CD8-positive, alpha-beta memory T cell (primary cell): Measurements from ENCODE around the gene GRID2. TPM values are rescaled to one million over a fixed set of nuclear protein-coding genes. Genes with fewer than 3 reads are reported as not detected.
A peak's percentile ranks its signal among the peaks of the same experiment; 100 is the strongest.

ENCODE experiments used
- CTCF ChIA-PET: fragments of 350-600 bp; sonication (Branson Sonifier 250); formaldehyde crosslinking; loops from one replicate; lab custom pipeline; 2021; ENCODE audit warnings: antibody characterized with exemption; lab: Charles Lee
- POLR2A ChIA-PET: fragments of 350-600 bp; sonication (Branson Sonifier 250); formaldehyde crosslinking; loops from one replicate; lab custom pipeline; 2021; ENCODE audit warnings: antibody characterized with exemption; lab: Charles Lee
- DNase-seq, 5 donors: peaks; one replicate each; pipeline versions ENCODE4 v3.0.0 to v3.0.0-alpha.2; 2020 to 2022; ENCODE audit warnings: mixed read lengths in 1 of 5
- H3K27ac ChIP-seq: one replicate; pipeline ENCODE4 v1.7.0; 2013; ENCODE audit warnings: low read depth, mild to moderate bottlenecking, low read length, moderate library complexity
- H3K27me3 ChIP-seq: 2 replicates; pipeline ENCODE4 v1.7.0; 2013; ENCODE audit warnings: low read length, mild to moderate bottlenecking; ENCODE audit not compliant: insufficient read depth, poor library complexity, severe bottlenecking
- H3K36me3 ChIP-seq: 2 replicates; pipeline ENCODE4 v1.7.0; 2013; ENCODE audit warnings: mild to moderate bottlenecking, low read length, moderate library complexity; ENCODE audit not compliant: insufficient read depth
- H3K4me1 ChIP-seq: 2 replicates; pipeline ENCODE4 v1.7.0; 2013; ENCODE audit warnings: mild to moderate bottlenecking, low read length, moderate library complexity; ENCODE audit not compliant: insufficient read depth
- H3K4me3 ChIP-seq: 2 replicates; pipeline ENCODE4 v1.7.0; 2013; ENCODE audit warnings: mild to moderate bottlenecking, low read length
- H3K9me3 ChIP-seq: 2 replicates; pipeline ENCODE4 v1.7.0; 2013; ENCODE audit warnings: mild to moderate bottlenecking, low read length
- H3K27ac Mint-ChIP-seq, 8 donors: one replicate each; pipeline ENCODE4 v1.8.0; 2020 to 2021; ENCODE audit warnings: mixed read lengths in 8 of 8, mild to moderate bottlenecking in 6 of 8, inconsistent platforms in 3 of 8, moderate library complexity in 3 of 8
- H3K27me3 Mint-ChIP-seq, 2 donors: one replicate each; pipeline ENCODE4 v1.8.0; 2020 to 2021; ENCODE audit warnings: mixed read lengths in 2 of 2, mild to moderate bottlenecking in 1 of 2, moderate library complexity in 1 of 2
- H3K36me3 Mint-ChIP-seq, 3 donors: one replicate each; pipeline ENCODE4 v1.8.0; 2020 to 2021; ENCODE audit warnings: mixed read lengths in 3 of 3, inconsistent platforms in 1 of 3, mild to moderate bottlenecking in 1 of 3
- H3K4me1 Mint-ChIP-seq, 3 donors: one replicate each; pipeline ENCODE4 v1.8.0; 2020 to 2021; ENCODE audit warnings: mixed read lengths in 3 of 3, inconsistent platforms in 1 of 3, mild to moderate bottlenecking in 1 of 3
- H3K4me3 Mint-ChIP-seq, 7 donors: one replicate each; pipeline ENCODE4 v1.8.0; 2020 to 2021; ENCODE audit warnings: mixed read lengths in 7 of 7, mild to moderate bottlenecking in 6 of 7, moderate library complexity in 4 of 7, inconsistent platforms in 2 of 7
- H3K9me3 Mint-ChIP-seq, 5 donors: one replicate each; pipeline ENCODE4 v1.8.0; 2020 to 2022; ENCODE audit warnings: mixed read lengths in 5 of 5, mild to moderate bottlenecking in 3 of 5, moderate library complexity in 2 of 5, inconsistent platforms in 1 of 5
- polyA plus RNA-seq: library from polyadenylated mRNA; unstranded; fragments of 300-500 nt; fragmentation: Illumina TruSeq; gene quantifications from one replicate; pipeline ENCODE4 v1.2.3, GENCODE V29; 2021
- total RNA-seq, 2 experiments: library from RNA; stranded (reverse); gene quantifications; one replicate each; pipeline ENCODE4 v1.2.3, GENCODE V29; 2021

GRID2 gene
- total and polyA plus RNA-seq, 3 experiments from 2014 or later = not detected

- Mint-ChIP-seq H3K27ac (no peak overlapping the region), H3K36me3 (no peaks in the 10 kb centered on the region), H3K27me3 (no peaks in the 10 kb centered on the region), H3K4me3 (no peak overlapping the region), H3K9me3 (peaks cover 0 to 9% (median 6%) of the 10 kb centered on the region in 5 donors), H3K4me1 (no peaks in the 10 kb centered on the region)
- no peaks in the 10 kb centered on the region for H3K4me1 ChIP-seq
- no peaks in the 10 kb centered on the region for H3K36me3 ChIP-seq
- no peaks in the 10 kb centered on the region for H3K9me3 ChIP-seq
- H3K4me3 ChIP-seq = no peak overlapping the region
- POLR2A ChIA-PET = no interaction called here
- H3K27me3 ChIP-seq = no peaks in the 10 kb centered on the region
- DNase-seq = no peak
- CTCF ChIA-PET = no interaction called here
- no peak overlapping the region for H3K27ac ChIP-seq
Measured at GRCh38 chr4:92357966-92358365, 54.2 kb downstream of the GRID2 start.

- no peak overlapping the region for H3K27ac Mint-ChIP-seq
- Histone ChIP-seq H3K27ac (no peak overlapping the region), H3K27me3 (no peaks in the 10 kb centered on the region), H3K36me3 (no peaks in the 10 kb centered on the region), H3K4me1 (no peaks in the 10 kb centered on the region), H3K9me3 (no peaks in the 10 kb centered on the region), H3K4me3 (no peak overlapping the region)
- H3K4me1 Mint-ChIP-seq = no peaks in the 10 kb centered on the region
- H3K9me3 Mint-ChIP-seq = peaks cover 0 to 6% (median 2%) of the 10 kb centered on the region in 5 donors
- H3K27me3 Mint-ChIP-seq = no peaks in the 10 kb centered on the region
- DNase-seq = no peak
- ChIA-PET POLR2A (no interaction called here), CTCF (no interaction called here)
- no peak overlapping the region for H3K4me3 Mint-ChIP-seq
- H3K36me3 Mint-ChIP-seq = no peaks in the 10 kb centered on the region
Measured at GRCh38 chr4:92359491-92359890, 55.7 kb downstream of the GRID2 start.

GRCh38 chr4:92362028-92362427 is 58.3 kb downstream of the GRID2 start:
- CTCF ChIA-PET = no interaction called here
- DNase-seq = no peak
- Histone ChIP-seq H3K36me3 (no peaks in the 10 kb centered on the region), H3K4me1 (no peaks in the 10 kb centered on the region), H3K4me3 (no peak overlapping the region), H3K27ac (no peak overlapping the region), H3K9me3 (no peaks in the 10 kb centered on the region), H3K27me3 (no peaks in the 10 kb centered on the region)
- no peak overlapping the region for H3K4me3 Mint-ChIP-seq
- H3K36me3 Mint-ChIP-seq = no peaks in the 10 kb centered on the region
- H3K4me1 Mint-ChIP-seq = no peaks in the 10 kb centered on the region
- H3K9me3 Mint-ChIP-seq = peaks cover 4 to 9% (median 5%) of the 10 kb centered on the region in 5 donors
- no peaks in the 10 kb centered on the region for H3K27me3 Mint-ChIP-seq
- no peak overlapping the region for H3K27ac Mint-ChIP-seq
- POLR2A ChIA-PET = no interaction called here

DNA sequence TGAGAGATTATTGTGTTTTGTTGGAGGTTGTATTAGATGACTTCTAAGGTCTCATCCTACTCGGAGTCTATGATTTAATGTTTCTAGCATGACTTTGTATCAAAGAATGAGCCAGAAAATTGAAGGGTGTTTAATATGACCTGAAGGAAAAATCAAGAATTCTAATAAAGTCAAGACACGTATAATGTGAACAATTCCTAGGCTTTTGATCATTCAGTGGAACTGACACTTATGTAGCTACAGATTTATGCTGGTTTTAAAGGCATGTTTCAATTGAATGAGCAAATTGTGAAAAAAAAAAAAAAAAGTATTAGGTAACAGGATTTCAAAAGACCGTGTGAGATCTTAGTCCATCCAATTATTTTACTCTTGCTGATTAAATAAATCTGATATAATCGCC is 64.9 kb downstream of the GRID2 start:
- H3K27ac ChIP-seq = no peak overlapping the region
- no peak for DNase-seq
- no peaks in the 10 kb centered on the region for H3K27me3 Mint-ChIP-seq
- no peak overlapping the region for H3K27ac Mint-ChIP-seq
- H3K9me3 ChIP-seq = no peaks in the 10 kb centered on the region
- H3K27me3 ChIP-seq = no peaks in the 10 kb centered on the region
- no peaks in the 10 kb centered on the region for H3K4me1 Mint-ChIP-seq
- no peak overlapping the region for H3K4me3 ChIP-seq
- no peaks in the 10 kb centered on the region for H3K36me3 ChIP-seq
- peaks cover 7 to 24% (median 10%) of the 10 kb centered on the region in 5 donors for H3K9me3 Mint-ChIP-seq
- H3K4me3 Mint-ChIP-seq = no peak overlapping the region
- no peaks in the 10 kb centered on the region for H3K36me3 Mint-ChIP-seq
- H3K4me1 ChIP-seq = no peaks in the 10 kb centered on the region
- ChIA-PET CTCF (no interaction called here), POLR2A (no interaction called here)

DNA sequence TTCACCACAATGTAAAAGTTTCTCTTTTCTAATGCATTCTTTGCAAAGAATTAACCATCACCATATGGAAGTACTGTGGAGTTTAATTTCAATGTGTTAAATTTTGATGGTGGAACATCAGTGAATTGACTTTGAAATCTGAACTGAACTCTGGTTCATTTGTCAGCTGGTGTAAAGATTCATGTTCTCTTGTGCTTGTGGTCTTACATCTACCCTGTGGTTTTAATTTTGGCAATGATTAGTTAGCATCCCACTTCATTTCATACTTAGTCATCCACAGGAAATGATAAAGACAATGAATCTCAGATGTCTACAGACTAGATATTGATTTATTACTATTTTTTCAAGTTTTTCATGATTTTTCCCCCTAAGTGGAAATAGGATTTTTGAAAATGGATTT is 77.8 kb downstream of the GRID2 start:
- Mint-ChIP-seq H3K27ac (no peak overlapping the region), H3K27me3 (no peaks in the 10 kb centered on the region), H3K36me3 (no peaks in the 10 kb centered on the region), H3K9me3 (peaks cover 4 to 19% (median 7%) of the 10 kb centered on the region in 5 donors), H3K4me3 (no peak overlapping the region), H3K4me1 (no peaks in the 10 kb centered on the region)
- no peak for DNase-seq
- H3K36me3 ChIP-seq = no peaks in the 10 kb centered on the region
- ChIA-PET POLR2A (no interaction called here), CTCF (no interaction called here)
- H3K9me3 ChIP-seq = no peaks in the 10 kb centered on the region
- no peak overlapping the region for H3K27ac ChIP-seq
- H3K4me1 ChIP-seq = no peaks in the 10 kb centered on the region
- H3K4me3 ChIP-seq = no peak overlapping the region
- no peaks in the 10 kb centered on the region for H3K27me3 ChIP-seq

DNA sequence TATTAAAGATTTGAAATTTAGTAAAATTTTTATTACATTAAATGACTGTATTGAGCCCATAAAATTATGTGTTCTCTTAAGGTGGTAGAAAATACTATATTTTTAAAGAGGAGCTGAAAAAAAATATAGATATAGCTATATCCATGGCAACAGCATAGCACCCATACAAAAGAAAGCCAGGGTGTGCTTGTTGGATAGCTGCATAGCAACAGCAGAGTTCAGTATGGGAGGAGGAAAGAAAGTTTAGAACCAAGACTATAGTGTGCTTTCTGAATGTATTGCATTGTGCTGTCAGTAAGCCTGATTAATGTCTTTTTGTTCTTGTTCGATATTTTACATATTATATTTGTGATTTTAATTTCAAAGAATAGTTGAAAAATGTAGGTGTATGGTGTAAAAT is 78.4 kb downstream of the GRID2 start:
- H3K9me3 Mint-ChIP-seq = peaks cover 3 to 17% (median 4%) of the 10 kb centered on the region in 5 donors

GRCh38 chr4:92387459-92388069 is 83.8 kb downstream of the GRID2 start:
- POLR2A ChIA-PET = no interaction called here
- Mint-ChIP-seq H3K4me1 (no peaks in the 10 kb centered on the region), H3K27ac (no peak overlapping the region), H3K27me3 (no peaks in the 10 kb centered on the region), H3K36me3 (no peaks in the 10 kb centered on the region), H3K9me3 (peaks cover 0 to 17% (median 4%) of the 10 kb centered on the region in 5 donors), H3K4me3 (no peak overlapping the region)
- Histone ChIP-seq H3K36me3 (no peaks in the 10 kb centered on the region), H3K27ac (no peak overlapping the region), H3K4me1 (no peaks in the 10 kb centered on the region), H3K4me3 (no peak overlapping the region), H3K9me3 (no peaks in the 10 kb centered on the region), H3K27me3 (no peaks in the 10 kb centered on the region)
- CTCF ChIA-PET = no interaction called here
- DNase-seq = no peak

More for the DNA sequence above, 78.4 kb downstream of the GRID2 start:
- Mint-ChIP-seq H3K27me3 (no peaks in the 10 kb centered on the region), H3K4me3 (no peak overlapping the region), H3K27ac (no peak overlapping the region), H3K4me1 (no peaks in the 10 kb centered on the region), H3K36me3 (no peaks in the 10 kb centered on the region)
- Histone ChIP-seq H3K4me1 (no peaks in the 10 kb centered on the region), H3K4me3 (no peak overlapping the region), H3K27me3 (no peaks in the 10 kb centered on the region), H3K9me3 (no peaks in the 10 kb centered on the region), H3K36me3 (no peaks in the 10 kb centered on the region), H3K27ac (no peak overlapping the region)
- ChIA-PET CTCF (no interaction called here), POLR2A (no interaction called here)
- DNase-seq = no peak

GRCh38 chr4:92399032-92399431 is 95.3 kb downstream of the GRID2 start:
- Mint-ChIP-seq H3K27ac (peak overlapping the region in 1 of 8 donors; percentile 43), H3K4me3 (no peak overlapping the region), H3K27me3 (no peaks in the 10 kb centered on the region), H3K36me3 (no peaks in the 10 kb centered on the region), H3K4me1 (no peaks in the 10 kb centered on the region), H3K9me3 (peaks cover 0 to 15% (median 2%) of the 10 kb centered on the region in 5 donors)
- Histone ChIP-seq H3K36me3 (no peaks in the 10 kb centered on the region), H3K27me3 (no peaks in the 10 kb centered on the region), H3K4me1 (no peaks in the 10 kb centered on the region), H3K9me3 (no peaks in the 10 kb centered on the region), H3K4me3 (no peak overlapping the region), H3K27ac (no peak overlapping the region)
- CTCF ChIA-PET = no interaction called here
- no peak for DNase-seq
- POLR2A ChIA-PET = no interaction called here
